Dedifferentiated amniotic fluid mesenchymal stem cell (primary cell): ENCODE results near the gene EMC8.
"Not testable (repeated sequence)": the region's sequence is repeated elsewhere in the genome, so short reads cannot be mapped to it uniquely, and the experiment has no call there.

ENCODE experiments used
- DNase-seq: peaks from one replicate; pipeline ENCODE4 v3.0.0-alpha.2; 2016; ENCODE audit errors: extremely low spot score

EMC8 gene

DNA sequence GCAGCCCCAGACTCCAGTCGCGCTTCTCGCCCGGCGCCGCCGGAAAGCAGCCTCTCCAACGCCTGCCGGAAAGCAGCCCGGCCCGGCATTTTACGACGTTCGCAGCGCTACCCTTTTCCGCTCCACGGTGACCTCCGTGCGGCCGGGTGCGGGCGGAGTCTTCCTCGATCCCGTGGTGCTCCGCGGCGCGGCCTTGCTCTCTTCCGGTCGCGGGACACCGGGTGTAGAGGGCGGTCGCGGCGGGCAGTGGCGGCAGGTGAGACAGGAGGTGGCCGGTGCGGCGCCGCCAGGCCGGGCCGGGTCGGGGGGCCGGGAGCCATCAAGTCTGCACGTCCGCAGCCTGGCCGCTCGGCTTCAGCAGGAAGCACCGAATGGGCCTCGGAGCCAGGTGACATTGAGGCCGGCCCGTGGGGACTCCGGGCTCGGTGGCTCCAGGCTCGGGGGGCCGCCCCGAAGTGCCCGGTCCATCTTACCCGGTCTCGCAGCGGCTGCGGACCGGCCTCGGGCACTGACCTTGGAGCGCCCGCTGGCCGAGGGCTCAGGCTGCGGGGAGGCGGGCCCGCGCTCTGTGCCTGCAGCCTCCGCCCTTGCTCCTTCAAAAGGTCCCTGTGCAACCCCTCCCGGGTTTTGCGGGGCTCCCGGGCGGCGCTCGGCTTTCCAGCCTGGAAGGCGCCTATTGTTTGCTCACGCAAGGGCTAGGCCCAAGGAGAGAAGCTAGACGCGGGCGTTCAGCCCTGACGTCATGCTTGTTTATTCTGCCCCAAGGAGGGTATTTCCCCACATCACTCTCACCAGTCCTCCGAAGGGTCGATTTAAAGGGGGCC lies at the start of gene EMC8, which contains the start of gene COX4I1:
EMC8 (minus strand) TSS at position 48 of the 824 bp plus-strand sequence. CDS start 249 bp downstream, outside the sequence.
COX4I1 (plus strand) TSS at position 199 of the 824 bp plus-strand sequence. CDS start 1,511 bp downstream, outside the sequence.
- DNase-seq: peak; percentile 88

DNA sequence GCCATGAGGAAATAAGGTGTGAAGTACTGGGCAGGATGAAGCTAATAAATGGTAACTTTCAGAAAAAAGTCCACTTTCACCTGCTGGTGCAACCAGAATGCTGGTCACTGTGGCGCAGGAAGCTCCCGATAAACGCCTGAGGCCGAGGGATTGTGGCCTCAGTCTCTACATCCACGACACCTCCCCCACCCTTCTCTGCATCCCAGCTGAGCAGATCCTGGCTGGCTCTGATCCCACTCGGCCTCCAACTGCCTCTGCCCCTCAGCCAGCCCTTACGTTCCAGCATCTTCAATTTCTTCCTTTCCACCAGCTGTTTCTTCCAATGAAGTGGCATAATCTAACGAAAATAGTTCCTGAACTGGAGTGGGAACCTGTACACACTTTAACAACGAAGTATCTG lies 49.6 kb upstream of the EMC8 start:
- DNase-seq: no peak

DNA sequence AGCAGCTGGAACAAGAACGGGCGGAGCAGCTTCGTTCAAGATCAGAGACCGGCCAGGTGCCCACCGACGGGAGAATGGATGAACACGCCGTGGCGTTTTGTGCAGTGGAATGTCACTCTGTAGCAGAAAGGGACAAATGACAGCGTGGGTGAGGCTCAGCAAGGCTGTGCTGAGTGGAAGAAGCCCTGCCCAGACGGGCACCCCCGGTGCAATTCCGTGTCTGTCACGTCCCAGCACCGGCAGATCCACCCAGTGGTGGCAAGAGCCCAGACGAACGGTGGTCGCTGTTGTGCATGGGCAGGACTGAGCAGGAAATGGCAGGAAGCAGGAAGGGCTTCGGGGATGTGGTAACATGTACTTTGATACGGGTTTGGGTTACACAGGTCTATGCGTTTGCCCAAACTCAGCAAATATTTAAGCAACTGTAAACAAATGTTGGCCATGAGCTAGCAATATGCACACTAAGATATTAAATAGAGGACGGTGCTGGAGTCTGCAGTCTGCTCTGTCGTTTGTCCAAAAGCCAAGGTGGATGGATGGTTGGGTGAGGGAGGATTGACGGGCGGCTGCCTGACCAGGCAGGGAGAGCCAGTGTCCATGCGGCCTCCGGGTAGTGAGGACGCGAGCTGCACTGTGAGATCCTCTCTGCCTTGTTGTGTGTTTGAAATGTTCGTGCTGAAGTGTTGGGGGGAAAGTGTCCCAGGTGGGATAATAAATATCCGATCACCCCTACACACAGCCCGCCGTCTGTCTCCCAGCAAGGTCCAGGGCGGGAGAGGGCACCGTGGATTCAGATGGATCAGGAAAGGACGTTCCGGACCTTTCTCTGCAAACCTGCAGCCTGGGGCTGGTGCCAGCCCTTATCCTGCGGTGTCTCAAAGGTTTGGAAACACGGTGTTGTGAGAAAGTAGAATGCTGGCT lies 48.6 kb upstream of the EMC8 start:
- no peak for DNase-seq

DNA sequence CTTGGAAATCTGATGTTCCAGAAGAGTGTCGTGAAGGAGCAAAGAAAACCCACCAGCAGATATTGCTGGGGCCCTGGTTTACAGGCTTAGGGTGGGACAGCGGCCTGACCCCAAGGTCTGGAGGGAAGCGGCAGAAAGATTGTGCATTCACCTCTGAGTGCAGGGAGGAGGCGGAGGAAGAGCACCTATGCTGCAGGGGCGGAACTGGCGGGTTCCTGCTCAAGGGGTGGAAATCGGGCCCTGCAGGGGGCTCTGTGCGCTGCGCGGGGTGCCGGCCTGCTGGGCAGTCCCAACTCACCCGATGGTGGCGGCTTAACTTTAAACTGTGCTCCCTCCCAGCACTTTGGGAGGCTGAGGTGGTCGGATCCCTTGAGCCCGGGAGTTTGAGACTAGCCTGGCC lies 47.7 kb upstream of the EMC8 start:
- DNase-seq: no peak

DNA sequence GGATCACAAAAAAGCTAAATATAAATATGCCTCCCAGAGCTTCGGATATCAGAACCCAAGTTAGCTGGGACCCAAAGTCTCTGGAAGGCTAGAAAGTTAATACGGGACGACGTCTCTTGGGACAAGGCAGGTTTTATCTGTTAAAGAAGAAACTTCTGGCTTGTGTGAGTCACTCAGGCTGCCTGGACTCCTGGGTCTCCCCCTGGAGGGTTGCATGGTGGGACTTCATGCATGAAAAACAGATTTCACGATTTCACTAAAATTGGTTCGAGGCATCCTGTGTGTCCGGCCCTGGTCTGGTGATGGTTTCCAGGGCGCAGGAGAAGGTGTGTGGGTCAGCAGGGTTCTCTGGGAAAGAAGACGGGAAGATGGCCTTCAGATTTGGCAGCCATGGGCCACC lies 47.1 kb upstream of the EMC8 start:
- DNase-seq: no peak

DNA sequence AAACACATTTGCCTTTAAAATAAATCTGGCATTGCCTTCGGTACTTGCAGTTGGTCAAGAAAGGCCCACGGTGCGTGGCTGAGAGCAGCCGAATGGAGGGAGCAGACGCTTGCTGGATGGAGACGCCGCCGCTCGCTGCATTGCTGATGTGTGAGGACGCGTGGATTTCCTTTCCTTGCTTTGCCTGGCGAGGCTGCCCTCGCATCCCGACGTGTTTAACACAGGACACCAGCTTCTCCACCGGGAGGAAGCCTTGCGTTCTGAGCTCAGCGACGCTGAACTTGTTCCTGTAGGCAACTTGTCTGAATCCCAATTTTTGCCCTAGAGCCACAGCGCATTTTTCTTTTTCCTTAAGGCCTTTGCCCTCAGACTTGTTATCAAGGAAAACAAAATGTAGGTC lies 45.9 kb upstream of the EMC8 start:
- DNase-seq: no peak

DNA sequence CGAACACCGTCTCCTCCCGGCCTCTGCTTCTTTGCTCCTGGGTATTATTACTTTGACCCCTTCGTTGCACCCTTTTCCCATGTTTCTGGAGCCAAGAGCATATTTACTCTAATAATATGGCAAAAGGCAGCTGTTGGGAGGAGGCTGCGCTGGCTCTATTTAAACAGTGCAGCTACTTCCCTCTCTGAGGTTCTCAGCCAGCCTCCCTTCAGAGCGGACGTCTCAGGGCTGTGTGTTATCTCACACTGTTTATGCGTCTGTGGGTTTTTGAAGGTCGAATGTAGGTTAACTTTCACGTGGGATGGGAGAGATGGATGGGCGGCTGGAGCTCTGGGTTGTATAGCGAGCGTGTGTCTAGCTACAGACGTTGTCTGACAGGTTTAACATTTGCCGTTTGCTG lies 45.4 kb upstream of the EMC8 start:
- no peak for DNase-seq

DNA sequence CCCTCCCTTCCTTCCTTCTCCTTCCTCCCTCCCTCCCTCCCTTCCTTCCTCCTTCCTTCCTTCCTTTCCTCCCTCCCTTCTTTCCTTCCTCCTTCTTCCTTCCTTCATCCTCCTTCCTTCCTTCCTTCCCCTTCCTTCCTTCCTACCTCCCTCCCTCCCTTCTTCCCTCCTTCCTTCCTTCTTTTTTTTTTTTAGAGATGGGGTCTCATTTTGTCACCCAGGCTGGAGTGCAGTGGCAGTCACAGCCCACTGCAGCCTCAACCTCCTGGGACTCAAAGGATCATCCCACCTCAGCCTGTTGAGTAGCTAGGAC lies 44.8 kb upstream of the EMC8 start:
- no peak for DNase-seq

DNA sequence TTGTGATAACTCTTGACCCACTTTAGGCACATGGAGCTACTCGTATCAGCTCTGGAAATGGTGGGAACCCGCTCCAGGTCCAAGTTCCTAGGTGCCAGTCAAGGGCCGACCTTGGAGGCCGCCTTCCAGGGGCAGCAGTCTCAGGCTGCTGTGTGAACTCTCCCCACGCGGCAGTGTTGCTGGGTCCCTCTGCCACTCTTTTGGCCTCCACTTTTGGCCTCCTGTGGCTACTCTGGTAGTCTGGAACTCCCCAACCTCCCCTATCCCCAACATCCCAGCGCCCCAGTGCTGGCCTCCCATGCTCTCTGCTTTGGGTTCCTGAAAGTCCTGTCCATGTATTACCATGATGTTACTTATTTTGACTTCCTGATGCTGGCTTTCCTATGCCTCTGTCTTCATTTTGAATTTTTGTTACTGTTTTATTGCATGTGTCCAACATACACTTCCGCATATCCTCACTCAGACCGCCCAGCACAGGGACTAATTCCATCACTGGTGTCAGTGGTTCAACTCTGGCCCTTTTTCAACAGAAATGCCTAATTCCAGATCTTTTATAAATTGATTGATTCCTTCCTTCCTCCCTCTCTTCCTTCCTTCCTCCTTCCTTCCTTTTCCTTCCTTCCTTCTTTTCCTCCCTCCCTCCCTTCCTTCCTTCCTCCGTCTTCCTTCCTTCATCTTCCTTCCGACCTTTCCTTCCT lies 44.3 kb upstream of the EMC8 start:
- no peak for DNase-seq

DNA sequence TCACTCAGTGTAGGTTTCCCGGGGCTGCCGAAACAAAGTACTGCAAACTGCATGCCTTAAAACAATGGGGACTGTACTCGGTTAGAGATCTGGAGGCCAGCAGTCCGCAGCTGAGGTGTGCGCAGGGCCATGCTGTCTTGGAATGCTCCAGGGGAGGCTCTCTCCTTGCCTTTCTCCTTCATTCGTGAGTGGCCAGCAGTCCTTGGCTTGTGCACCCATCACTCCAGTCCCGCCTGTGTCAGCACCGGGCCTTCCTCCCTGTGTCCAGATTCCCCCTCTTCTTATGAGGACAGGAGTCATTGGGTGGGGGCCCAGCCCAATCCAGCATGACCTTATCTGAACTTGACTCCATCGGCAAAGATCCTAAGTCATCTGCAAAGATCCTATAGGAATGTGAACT lies 43.5 kb upstream of the EMC8 start:
- no peak for DNase-seq

DNA sequence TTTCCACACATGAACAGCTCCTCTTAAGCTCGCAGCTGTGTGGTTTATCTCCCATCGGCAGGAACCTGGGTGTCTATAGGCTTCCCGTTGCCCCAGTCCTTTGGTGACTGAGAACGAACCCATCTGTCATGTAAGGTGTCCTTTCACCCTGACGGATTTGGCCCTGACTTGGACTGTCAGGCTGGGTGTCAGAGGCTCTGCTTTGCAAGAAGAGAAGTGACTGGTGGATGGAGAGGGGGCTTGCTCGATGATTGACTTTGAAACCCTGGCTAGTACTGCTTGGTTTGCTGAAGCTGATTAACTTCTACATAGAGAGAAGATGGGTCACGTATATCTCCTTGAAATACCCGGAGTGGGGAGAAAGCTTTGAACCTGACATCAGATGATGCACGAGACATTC lies 43.1 kb upstream of the EMC8 start:
- no peak for DNase-seq

DNA sequence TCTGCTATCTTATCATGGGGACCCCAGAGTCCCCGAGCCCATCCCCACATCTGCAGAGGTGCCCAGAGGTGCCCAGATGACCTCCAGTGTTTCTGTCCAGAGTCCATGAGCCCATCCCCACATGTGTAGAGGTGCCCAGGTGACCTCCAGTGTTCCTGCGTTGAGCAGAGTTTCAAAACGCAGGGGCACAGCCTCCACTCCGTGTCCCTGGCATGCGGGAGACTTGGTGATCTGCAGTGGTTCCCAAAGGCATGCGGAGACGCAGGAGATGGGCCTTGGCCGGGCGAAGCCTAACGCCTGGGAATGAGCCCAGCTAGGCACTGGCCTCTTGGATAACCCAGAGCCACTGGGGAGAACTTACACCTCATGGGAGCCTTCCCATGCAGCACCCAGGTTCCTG lies 41.5 kb upstream of the EMC8 start:
- no peak for DNase-seq

DNA sequence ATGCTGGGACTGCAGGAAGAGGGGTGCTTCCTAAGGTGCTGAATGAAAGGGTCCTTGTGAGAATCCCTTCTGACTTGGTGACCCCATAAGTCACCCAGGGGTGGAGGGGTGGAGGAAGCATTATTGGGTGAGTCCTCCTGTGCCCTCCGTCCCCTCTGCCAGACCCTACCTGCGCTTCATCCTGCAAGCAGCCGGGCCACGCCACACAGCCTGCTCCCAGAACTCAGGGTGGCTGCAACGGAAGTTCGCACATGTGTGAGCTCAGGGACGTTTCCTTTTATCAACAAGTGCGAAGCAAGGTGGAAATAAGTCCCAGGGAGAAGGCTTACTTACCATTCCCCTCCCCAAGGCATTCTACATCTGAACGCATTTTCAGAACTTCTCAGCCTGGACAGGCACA lies 41.1 kb upstream of the EMC8 start:
- DNase-seq: no peak

DNA sequence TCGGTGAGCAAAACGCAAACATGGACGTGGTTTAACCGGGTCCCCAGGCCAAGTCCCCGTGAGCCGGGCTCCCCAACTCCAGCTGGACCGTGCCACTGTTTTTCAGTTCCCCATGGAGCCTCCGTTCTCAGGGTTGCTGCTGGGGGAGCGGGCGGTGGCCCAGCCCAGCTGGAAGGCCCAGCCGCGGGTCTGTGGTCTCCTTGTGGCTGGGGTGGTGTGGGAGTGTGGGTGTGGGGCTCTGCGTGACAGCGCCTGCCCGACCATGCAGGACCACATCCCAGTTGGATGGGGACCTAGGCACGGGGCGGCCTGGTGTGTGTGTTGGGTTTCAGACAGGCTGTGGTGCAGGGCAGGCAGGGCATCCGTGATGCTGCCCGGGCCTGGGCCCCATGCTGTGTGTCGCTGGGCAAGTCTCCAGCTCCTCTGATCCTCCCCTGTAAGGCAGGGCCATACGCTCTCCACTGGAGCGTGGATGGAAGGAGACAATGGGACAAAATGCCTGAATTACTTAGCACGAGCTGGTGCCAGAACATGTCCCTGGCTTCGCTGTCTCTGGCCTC lies 40.4 kb upstream of the EMC8 start:
- DNase-seq: no peak

DNA sequence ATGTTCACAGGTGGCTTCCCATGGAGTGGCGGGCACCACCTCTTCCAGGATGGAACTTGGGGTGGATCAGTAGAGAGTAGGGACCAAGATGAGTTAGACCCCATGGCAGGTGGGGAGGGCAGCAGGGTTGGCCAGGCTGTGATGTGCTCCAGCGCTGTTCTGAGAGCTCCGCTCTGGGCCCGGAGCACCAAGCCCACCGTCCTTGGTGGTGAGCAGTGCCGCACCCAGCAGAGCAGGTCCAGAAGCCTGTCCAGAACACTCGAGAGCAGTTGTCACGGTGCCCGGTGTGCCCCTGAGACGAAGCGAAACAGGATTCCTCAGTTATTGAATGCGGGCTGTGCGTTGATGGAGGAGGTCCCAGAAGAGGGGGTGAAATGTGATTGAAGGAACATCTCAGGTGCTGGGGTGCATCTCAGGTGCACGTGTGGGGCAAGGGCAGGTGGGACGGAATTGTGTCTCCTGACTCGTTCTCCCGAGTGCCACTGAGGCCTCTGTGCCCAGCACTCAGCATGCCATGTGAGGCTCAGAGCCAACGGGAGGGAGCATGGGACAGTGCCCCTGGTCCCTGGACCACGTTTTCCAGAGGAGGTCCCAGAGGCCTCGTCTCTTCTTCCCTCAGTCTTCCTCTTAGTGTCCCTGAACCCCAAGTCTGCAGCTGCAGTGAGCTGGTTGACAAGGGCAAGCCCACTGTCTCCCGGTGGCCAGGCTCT lies 39.7 kb upstream of the EMC8 start:
- DNase-seq: no peak

DNA sequence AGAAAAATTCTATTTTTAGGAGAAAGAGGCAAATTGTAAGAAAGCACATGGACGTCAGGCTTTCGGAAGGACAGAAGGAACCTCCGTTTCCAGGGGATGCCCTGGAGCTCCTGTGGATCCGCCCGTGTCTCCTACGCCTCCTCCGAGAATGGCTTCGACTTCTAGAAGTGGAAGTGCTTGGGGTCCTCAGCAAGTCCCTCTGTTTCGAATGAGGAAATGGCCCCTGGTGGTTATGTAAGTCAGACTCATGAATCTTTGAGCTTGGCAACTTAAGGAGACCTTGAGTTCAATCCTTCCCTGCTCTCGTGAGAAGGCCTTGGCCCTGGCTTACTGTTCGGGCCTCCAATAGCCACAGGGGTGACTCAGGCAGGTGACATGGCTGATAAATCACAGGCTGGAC lies 39.0 kb upstream of the EMC8 start:
- DNase-seq: no peak

DNA sequence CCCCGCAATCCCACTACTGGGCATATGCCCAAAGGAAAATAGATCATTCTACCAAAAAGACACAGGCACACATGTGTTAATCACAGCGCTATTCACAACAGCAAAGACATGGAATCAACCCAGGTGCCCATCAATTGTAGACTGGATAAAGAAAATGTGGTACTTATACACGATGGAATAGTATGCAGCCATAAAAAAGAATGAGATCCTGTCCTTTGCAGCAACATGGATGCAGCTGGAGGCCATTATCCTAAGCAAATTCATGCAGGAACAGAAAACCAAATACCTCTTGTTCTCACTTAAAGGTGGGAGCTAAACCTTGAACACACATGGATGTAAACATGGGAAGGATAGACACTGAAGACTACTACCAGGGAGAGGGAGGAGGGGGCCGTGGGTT lies 38.3 kb upstream of the EMC8 start:
- not testable (repeated sequence) for DNase-seq

DNA sequence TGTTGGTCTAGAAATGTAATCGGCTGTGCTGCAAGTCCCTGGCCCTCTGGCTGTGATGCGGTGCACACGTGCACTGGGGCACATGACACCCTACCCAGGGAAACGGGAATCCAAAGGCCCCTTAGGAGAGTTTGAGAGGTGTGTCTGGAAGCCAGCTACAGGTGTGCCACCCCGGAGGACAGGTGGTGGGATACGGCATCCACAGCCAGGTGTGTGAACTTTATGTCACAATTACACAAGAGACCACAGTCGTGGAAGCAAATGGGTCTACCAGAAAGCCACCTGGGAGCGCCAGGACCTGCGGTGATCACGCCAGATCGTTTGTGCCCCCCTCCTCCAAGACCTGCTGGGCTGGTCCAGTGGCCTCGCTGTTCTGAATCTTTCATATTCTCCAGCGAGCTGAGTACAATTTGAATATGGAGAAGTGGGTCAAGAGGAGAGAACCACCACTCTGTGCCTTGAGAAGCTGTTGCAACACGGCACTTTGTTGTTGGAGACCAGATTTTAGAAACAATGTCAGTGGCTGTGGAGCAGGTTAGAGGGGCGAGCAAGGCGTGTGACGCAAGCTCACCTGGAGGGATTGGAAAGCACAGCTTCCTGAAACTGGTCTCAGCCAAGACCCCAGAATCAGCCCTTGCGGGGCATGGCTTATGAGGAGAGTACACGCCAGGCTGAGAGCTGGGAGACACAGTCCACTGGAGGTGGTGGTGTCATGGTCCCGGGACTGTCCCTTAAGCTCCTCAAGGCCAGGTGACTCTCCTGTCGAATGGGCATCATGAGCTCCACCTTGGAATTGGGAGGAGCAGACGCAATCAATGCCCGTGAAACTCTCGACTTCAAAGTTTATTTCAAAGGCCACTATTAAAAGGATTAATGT lies 37.6 kb upstream of the EMC8 start:
- no peak for DNase-seq

DNA sequence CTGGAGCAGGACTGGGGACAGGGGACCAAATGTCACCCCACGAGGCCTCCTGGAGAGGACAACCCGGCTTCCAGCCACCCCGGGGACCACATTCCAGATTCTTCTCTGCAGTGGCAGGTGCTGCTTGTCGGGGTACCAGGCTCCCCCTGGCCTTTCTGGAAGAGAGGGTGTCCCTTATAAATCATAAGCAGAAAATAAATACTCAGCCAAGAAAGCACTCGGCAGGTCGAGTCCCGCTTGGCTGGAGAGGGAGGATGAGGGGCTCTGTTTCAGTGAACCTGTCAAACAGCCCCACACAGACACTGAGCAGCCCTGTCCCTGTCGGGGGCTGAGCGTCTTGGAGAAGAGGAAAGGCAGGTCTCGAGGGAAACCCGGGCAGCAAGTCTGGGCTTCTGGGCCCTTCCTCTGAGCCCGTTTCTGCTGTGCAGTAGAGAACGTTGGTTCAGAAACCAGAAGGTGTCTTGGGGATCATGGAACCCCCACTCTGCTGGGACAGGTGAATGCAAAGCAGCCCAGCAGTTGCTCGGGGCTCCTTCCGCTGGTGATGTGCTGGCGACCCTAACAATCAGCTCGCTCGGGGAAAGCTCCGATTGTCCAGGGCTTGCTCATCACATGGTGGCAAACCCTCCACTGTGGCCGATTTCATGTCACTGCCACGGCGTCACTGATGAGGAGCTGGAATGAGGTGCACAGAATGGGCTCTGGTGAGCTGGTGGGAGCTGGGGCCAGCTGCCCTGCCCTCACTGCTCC lies 36.8 kb upstream of the EMC8 start:
- DNase-seq: no peak
